Measurements from ENCODE around the gene FBXO46. TPM values are rescaled to one million over a fixed set of nuclear protein-coding genes. Genes with fewer than 3 reads are reported as not detected.

FBXO46 gene
- total and polyA plus RNA-seq, 2 of the 13 experiments (the other 11 are each of a cell fraction or from before 2014, with no cell fraction given), result 6.2 to 6.4 TPM

- TF ChIP-seq AKNA (CRISPR knock-in tag; IDR thresholded peaks at IDR 0.05; ENCODE audit: borderline replicate concordance) (no peak), POLR2A (IDR thresholded peaks at IDR 0.05; ENCODE audit: insufficient read depth in 1 of 2, low read depth in 2 of 2, low read length in 2 of 2) (peak; percentile 97), MLLT10 (CRISPR knock-in tag; IDR thresholded peaks at IDR 0.05) (no peak), ZNF773 (CRISPR knock-in tag; IDR thresholded peaks at IDR 0.05; ENCODE audit: borderline replicate concordance) (no peak), ZNF160 (CRISPR knock-in tag; IDR thresholded peaks at IDR 0.05) (peak; percentile 48; the same call in 1 of the 2 replicates), ZNF660 (CRISPR knock-in tag; IDR thresholded peaks at IDR 0.05; ENCODE audit: borderline replicate concordance, low read depth) (no peak), TBP (CRISPR knock-in tag; IDR thresholded peaks at IDR 0.05) (no peak), PAWR (CRISPR knock-in tag; IDR thresholded peaks at IDR 0.05; ENCODE audit: borderline replicate concordance) (no peak), ZNF333 (CRISPR knock-in tag; IDR thresholded peaks at IDR 0.05; ENCODE audit: borderline replicate concordance) (peak; percentile 58; the same call in 1 of the 2 replicates), ZNF503 (CRISPR knock-in tag; IDR thresholded peaks at IDR 0.05) (peak; percentile 64), SSRP1 (CRISPR knock-in tag; IDR thresholded peaks at IDR 0.05) (no peak), RFXANK (CRISPR knock-in tag; IDR thresholded peaks at IDR 0.05) (0 out of 2 replicates have a peak, but pooled peaks have one; percentile 60), ZNF558 (CRISPR knock-in tag; IDR thresholded peaks at IDR 0.05; ENCODE audit: borderline replicate concordance) (peak; percentile 63; the same call in 1 of the 2 replicates), ZNF749 (CRISPR knock-in tag; IDR thresholded peaks at IDR 0.05; ENCODE audit: borderline replicate concordance) (no peak; the same call in 1 of the 2 replicates), ZNF737 (CRISPR knock-in tag; IDR thresholded peaks at IDR 0.05; ENCODE audit: borderline replicate concordance) (no peak), ZNF800 (CRISPR knock-in tag; IDR thresholded peaks at IDR 0.05) (peak; percentile 58; the same call in 1 of the 2 replicates), ZFP37 (CRISPR knock-in tag; IDR thresholded peaks at IDR 0.05; ENCODE audit: borderline replicate concordance) (peak; percentile 86; the same call in 1 of the 2 replicates), ATAD3A (CRISPR knock-in tag; IDR thresholded peaks at IDR 0.05) (no peak), SNAPC5 (CRISPR knock-in tag; IDR thresholded peaks at IDR 0.05; ENCODE audit: borderline replicate concordance) (no peak), CBX5 (CRISPR knock-in tag; IDR thresholded peaks at IDR 0.05; ENCODE audit: borderline replicate concordance) (peak; percentile 25; the same call in 1 of the 2 replicates), ZNF382 (CRISPR knock-in tag; IDR thresholded peaks at IDR 0.05; ENCODE audit: borderline replicate concordance) (no peak)
Observed at GRCh38 chr19:45768984-45769782, 38.5 kb upstream of the FBXO46 start, which contains the start of gene SIX5 (continued).
